ENCODE data around the gene MAP1LC3B2.

MAP1LC3B2 gene

GRCh38 chr12:116544656-116545055, 14.5 kb upstream of the MAP1LC3B2 start:
- H3K9me3 ChIP-seq (ENCODE audit: insufficient read depth, low read depth, low read length), result no peaks in the 10 kb centered on the region
- no peak overlapping the region for H3K4me2 ChIP-seq (ENCODE audit: low read depth, low read length, poor library complexity, severe bottlenecking)
- H3K9me2 ChIP-seq (replicated peaks; ENCODE audit: low read depth, low read length), result no peaks in the 10 kb centered on the region
- no peaks in the 10 kb centered on the region for H4K20me1 ChIP-seq (ENCODE audit: insufficient read depth, low read length, poor library complexity, severe bottlenecking)
- no peak overlapping the region for H3K4me3 ChIP-seq (ENCODE audit: low read length, poor library complexity, severe bottlenecking)
- H3K79me2 ChIP-seq (ENCODE audit: insufficient read depth, low read length), result no peaks in the 10 kb centered on the region
- peaks cover 6% of the 10 kb centered on the region for H3K4me1 ChIP-seq (ENCODE audit: insufficient read depth, low read length, poor library complexity, severe bottlenecking)
- H3K9ac ChIP-seq (ENCODE audit: low read depth, low read length, poor library complexity, severe bottlenecking), result no peak overlapping the region
- H3F3A ChIP-seq (ENCODE audit: low read depth), result no peaks in the 10 kb centered on the region
- no peaks in the 10 kb centered on the region for H3K36me3 ChIP-seq (ENCODE audit: insufficient read depth, low read length)
- TF ChIP-seq EZH2phosphoT487 (IDR thresholded peaks at IDR 0.05; ENCODE audit: borderline replicate concordance) (no peak), CTCF (conservative IDR thresholded peaks at IDR 0.05; ENCODE audit: low read length) (no peak)
- H2AFZ ChIP-seq (ENCODE audit: low read length), result no peak overlapping the region
- no peaks in the 10 kb centered on the region for H3K27me3 ChIP-seq (ENCODE audit: insufficient read depth, low read length, poor library complexity, severe bottlenecking)

- no peak overlapping the region for H2AFZ ChIP-seq (ENCODE audit: low read length)
- H3K36me3 ChIP-seq (ENCODE audit: insufficient read depth, low read length), result no peaks in the 10 kb centered on the region
- H3K27me3 ChIP-seq (ENCODE audit: insufficient read depth, low read length, poor library complexity, severe bottlenecking), result no peaks in the 10 kb centered on the region
- no peaks in the 10 kb centered on the region for H3F3A ChIP-seq (ENCODE audit: low read depth)
- H3K9me3 ChIP-seq (ENCODE audit: insufficient read depth, low read depth, low read length), result no peaks in the 10 kb centered on the region
- TF ChIP-seq EZH2phosphoT487 (IDR thresholded peaks at IDR 0.05; ENCODE audit: borderline replicate concordance) (no peak), CTCF (conservative IDR thresholded peaks at IDR 0.05; ENCODE audit: low read length) (no peak)
- no peak overlapping the region for H3K4me2 ChIP-seq (ENCODE audit: low read depth, low read length, poor library complexity, severe bottlenecking)
- H3K4me3 ChIP-seq (ENCODE audit: low read length, poor library complexity, severe bottlenecking), result no peak overlapping the region
- H3K9ac ChIP-seq (ENCODE audit: low read depth, low read length, poor library complexity, severe bottlenecking), result no peak overlapping the region
- no peaks in the 10 kb centered on the region for H3K79me2 ChIP-seq (ENCODE audit: insufficient read depth, low read length)
- H3K9me2 ChIP-seq (replicated peaks; ENCODE audit: low read depth, low read length), result no peaks in the 10 kb centered on the region
- no peaks in the 10 kb centered on the region for H4K20me1 ChIP-seq (ENCODE audit: insufficient read depth, low read length, poor library complexity, severe bottlenecking)
- H3K4me1 ChIP-seq (ENCODE audit: insufficient read depth, low read length, poor library complexity, severe bottlenecking), result peaks cover 10% of the 10 kb centered on the region
These were observed 14.0 kb upstream of the MAP1LC3B2 start for GRCh38 chr12:116545144-116545543.

GRCh38 chr12:116545936-116546335, 13.2 kb upstream of the MAP1LC3B2 start:
- no peaks in the 10 kb centered on the region for H3K9me3 ChIP-seq (ENCODE audit: insufficient read depth, low read depth, low read length)
- no peak overlapping the region for H2AFZ ChIP-seq (ENCODE audit: low read length)
- H3K79me2 ChIP-seq (ENCODE audit: insufficient read depth, low read length), result no peaks in the 10 kb centered on the region
- peaks cover 10% of the 10 kb centered on the region for H3K4me1 ChIP-seq (ENCODE audit: insufficient read depth, low read length, poor library complexity, severe bottlenecking)
- H3F3A ChIP-seq (ENCODE audit: low read depth), result no peaks in the 10 kb centered on the region
- H4K20me1 ChIP-seq (ENCODE audit: insufficient read depth, low read length, poor library complexity, severe bottlenecking), result no peaks in the 10 kb centered on the region
- H3K9me2 ChIP-seq (replicated peaks; ENCODE audit: low read depth, low read length), result no peaks in the 10 kb centered on the region
- no peaks in the 10 kb centered on the region for H3K36me3 ChIP-seq (ENCODE audit: insufficient read depth, low read length)
- no peaks in the 10 kb centered on the region for H3K27me3 ChIP-seq (ENCODE audit: insufficient read depth, low read length, poor library complexity, severe bottlenecking)
- no peak overlapping the region for H3K9ac ChIP-seq (ENCODE audit: low read depth, low read length, poor library complexity, severe bottlenecking)
- TF ChIP-seq CTCF (conservative IDR thresholded peaks at IDR 0.05; ENCODE audit: low read length) (no peak), EZH2phosphoT487 (IDR thresholded peaks at IDR 0.05; ENCODE audit: borderline replicate concordance) (no peak)
- H3K4me2 ChIP-seq (ENCODE audit: low read depth, low read length, poor library complexity, severe bottlenecking), result no peak overlapping the region
- H3K4me3 ChIP-seq (ENCODE audit: low read length, poor library complexity, severe bottlenecking), result no peak overlapping the region

All from Loucy (cell line).